Measurements from ENCODE around the gene OLFML2A.
A peak's percentile ranks its signal among the peaks of the same experiment; 100 is the strongest.

Gene OLFML2A

DNA sequence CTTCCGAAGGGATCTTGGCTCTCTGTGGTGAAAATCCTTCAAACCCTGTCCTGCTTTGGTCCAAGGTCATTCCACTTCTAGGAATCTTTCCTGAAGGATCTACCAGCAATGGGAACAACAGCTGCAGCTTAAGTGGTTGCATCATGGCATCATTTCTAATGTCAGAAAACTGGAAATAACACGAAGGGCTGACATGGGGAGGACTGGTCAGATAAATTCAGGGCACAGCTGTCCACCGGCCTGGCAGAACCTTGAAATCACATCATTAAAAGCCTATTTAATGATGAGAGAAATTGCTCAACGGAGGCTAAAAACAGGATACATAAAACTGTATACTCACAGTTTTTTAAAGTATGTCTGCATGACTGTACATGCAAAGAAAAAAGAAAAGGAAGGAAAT is 28.3 kb downstream of the OLFML2A start:
- in situ Hi-C loops (cut with MboI; ENCODE audit: low pct_unique_long_range_greater_than_20kb, low sequenced_read_pairs, unreplicated experiment) = no loop called here
- TF ChIP-seq, protein P1, sequence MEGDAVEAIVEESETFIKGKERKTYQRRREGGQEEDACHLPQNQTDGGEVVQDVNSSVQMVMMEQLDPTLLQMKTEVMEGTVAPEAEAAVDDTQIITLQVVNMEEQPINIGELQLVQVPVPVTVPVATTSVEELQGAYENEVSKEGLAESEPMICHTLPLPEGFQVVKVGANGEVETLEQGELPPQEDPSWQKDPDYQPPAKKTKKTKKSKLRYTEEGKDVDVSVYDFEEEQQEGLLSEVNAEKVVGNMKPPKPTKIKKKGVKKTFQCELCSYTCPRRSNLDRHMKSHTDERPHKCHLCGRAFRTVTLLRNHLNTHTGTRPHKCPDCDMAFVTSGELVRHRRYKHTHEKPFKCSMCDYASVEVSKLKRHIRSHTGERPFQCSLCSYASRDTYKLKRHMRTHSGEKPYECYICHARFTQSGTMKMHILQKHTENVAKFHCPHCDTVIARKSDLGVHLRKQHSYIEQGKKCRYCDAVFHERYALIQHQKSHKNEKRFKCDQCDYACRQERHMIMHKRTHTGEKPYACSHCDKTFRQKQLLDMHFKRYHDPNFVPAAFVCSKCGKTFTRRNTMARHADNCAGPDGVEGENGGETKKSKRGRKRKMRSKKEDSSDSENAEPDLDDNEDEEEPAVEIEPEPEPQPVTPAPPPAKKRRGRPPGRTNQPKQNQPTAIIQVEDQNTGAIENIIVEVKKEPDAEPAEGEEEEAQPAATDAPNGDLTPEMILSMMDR (IDR thresholded peaks at IDR 0.05; ENCODE audit: extremely low read depth, insufficient read depth, missing control alignments) = no peak
- DNase-seq (ENCODE audit: low spot score) = no peak

DNA sequence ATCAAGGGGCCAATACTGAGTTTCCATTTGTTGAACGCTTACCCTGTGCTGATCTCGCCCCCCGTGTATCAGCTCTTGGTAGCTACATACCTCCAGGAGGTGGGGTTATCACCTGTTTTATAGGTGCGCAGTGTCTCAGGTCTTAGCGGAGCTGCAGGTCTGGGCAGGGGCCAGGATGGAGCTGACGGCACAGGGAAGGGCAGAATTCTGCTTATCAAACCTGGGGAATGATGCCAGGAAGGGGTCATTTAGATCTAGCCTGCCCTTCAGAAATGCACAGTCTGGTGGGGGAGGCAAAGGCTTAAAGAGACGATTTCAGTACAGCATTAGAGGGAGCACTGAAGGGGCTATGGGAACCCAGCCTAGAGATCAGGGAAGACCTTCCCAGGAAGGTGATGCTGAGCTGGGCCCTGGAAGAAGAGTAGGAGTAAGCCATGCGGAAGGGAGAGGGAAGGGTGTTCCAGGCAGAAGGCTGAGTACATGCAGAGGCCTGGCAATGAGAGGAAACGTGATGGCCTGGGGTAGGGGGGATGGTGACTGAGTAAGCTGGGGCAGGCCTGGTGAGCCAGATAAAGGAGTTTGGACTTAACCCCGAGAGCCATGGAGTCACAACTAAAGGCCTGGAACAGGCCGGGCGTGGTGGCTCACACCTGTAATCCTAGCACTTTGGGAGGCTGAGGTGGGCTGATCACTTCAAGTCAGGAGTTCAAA is 31.5 kb downstream of the OLFML2A start:
- TF ChIP-seq, protein P1 (IDR thresholded peaks at IDR 0.05; ENCODE audit: extremely low read depth, insufficient read depth, missing control alignments) = no peak
- DNase-seq (ENCODE audit: low spot score) = no peak
- in situ Hi-C loops (cut with MboI; ENCODE audit: low pct_unique_long_range_greater_than_20kb, low sequenced_read_pairs, unreplicated experiment) = no loop called here

DNA sequence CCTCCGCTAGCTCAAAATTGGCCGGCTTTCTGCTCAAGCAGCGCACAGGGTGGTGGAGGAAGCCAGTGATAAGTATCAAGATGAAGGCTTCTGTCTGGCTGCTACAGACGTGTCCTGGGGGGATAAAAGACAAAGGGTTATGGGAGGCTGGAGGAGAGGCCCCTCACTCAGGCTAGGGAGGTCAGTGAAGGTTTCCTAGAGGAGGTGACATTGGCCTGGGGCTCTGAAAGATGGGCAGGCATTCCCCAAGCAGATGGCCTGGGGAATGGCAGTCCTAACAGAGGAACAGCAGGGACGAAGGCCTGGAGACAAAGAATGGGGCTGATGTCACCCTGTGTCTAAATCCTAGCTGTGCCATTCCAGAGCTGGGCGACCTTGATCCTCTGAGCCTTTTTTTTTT is 32.3 kb downstream of the OLFML2A start:
- in situ Hi-C loops (cut with MboI; ENCODE audit: low pct_unique_long_range_greater_than_20kb, low sequenced_read_pairs, unreplicated experiment) = no loop called here
- no peak for DNase-seq (ENCODE audit: low spot score)
- TF ChIP-seq, protein P1 (IDR thresholded peaks at IDR 0.05; ENCODE audit: extremely low read depth, insufficient read depth, missing control alignments) = no peak

DNA sequence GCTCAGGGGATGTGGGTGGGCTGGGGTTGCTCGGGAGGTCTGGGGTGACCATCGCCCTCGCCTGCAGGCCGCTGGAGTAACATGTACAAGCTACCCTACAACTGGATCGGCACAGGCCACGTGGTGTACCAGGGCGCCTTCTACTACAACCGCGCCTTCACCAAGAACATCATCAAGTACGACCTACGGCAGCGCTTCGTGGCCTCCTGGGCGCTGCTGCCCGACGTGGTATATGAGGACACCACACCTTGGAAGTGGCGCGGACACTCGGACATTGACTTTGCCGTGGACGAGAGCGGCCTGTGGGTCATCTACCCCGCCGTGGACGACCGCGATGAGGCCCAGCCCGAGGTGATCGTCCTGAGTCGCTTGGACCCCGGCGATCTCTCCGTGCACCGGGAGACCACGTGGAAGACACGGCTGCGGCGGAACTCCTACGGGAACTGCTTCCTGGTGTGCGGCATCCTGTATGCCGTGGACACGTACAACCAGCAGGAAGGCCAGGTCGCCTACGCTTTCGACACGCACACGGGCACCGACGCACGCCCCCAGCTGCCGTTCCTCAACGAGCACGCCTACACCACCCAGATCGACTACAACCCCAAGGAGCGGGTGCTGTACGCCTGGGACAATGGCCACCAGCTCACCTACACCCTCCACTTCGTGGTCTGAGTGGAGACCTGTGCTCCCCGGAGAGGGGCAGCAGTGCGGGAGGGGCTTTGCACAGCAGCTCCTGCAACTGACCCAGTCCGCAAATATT is 33.0 kb downstream of the OLFML2A start:
- no peak for DNase-seq (ENCODE audit: low spot score)
- TF ChIP-seq, protein P1 (IDR thresholded peaks at IDR 0.05; ENCODE audit: extremely low read depth, insufficient read depth, missing control alignments) = no peak
- in situ Hi-C loops (cut with MboI; ENCODE audit: low pct_unique_long_range_greater_than_20kb, low sequenced_read_pairs, unreplicated experiment) = no loop called here

DNA sequence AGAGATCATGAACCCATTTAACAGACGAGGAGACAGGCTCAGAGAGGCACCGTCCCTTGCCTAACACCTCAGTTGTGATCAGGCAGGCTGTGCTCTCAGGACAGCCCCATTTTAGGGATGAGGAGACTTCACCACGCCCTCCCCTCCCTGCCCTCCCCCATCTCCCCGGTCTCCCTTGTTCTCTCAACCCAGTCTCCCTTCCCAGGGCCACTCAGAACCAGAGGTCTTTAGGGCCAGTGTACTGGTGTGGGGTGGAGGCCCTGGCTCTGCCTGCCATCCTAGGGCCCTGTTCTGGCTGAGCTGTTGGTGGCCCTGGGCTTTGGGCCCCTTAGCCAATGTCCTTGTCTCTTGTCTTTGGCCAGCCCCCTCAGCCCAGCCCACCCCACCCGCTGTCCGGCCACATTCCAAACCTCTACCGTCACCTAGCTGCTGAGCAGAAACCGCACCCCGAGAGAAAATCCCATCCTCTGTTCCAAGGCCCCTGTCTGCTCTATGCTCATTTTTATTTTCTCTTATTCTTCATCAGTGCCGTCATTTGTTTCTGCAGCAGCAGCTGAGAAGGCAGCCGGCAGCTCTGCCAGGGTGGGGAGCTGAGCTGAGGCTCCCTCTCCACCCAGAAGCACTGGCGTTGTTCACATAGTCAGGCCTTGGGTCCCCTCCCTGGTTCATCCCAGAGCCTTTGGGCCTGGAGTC is 33.9 kb downstream of the OLFML2A start:
- TF ChIP-seq, protein P1 (IDR thresholded peaks at IDR 0.05; ENCODE audit: extremely low read depth, insufficient read depth, missing control alignments) = no peak
- in situ Hi-C loops (cut with MboI; ENCODE audit: low pct_unique_long_range_greater_than_20kb, low sequenced_read_pairs, unreplicated experiment) = no loop called here
- DNase-seq (ENCODE audit: low spot score) = no peak

DNA sequence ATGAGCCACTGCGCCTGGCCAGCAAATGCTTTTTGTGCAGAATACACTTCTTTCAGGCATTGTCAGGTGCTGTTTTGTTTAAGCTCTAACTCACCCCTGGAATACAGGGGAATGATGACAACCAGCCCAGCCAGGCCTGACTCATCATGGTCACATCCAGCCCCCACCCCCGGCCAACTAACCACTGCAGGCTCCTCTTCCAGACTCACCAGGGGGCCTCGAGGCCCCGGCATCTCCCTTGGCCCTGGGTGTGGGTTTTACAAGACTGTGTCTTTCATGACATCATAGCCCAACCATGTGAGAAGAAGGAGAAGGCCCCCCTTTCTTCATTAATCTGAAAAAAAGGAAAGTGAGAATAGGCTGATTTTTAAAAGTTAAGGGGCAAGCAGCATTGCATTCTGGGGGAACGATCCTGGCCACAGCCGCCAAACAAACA is 35.5 kb downstream of the OLFML2A start:
- TF ChIP-seq, protein P1 (IDR thresholded peaks at IDR 0.05; ENCODE audit: extremely low read depth, insufficient read depth, missing control alignments) = no peak
- DNase-seq (ENCODE audit: low spot score) = peak; percentile 47
- in situ Hi-C loops (cut with MboI; ENCODE audit: low pct_unique_long_range_greater_than_20kb, low sequenced_read_pairs, unreplicated experiment) = no loop called here

Data from GM13977 (cell line).